Stimulated activated CD4-positive, alpha-beta T cell treated with anti-CD3 and anti-CD28 coated beads, TNF-alpha, amount 100 ng/mL, for 4 hours (primary cell): ENCODE measurements around the gene THEMIS2.

Experiments used
- DNase-seq, 3 experiments: peaks; one replicate each; pipeline ENCODE4 v3.0.0-alpha.2; 2020; ENCODE audit warnings: low read depth in 3 of 3

The THEMIS2 gene

GRCh38 chr1:27885621-27886352 is 13.4 kb downstream of the THEMIS2 start:
- DNase-seq = no peak

- no peak for DNase-seq
Observed at GRCh38 chr1:27886353-27886679, 14.0 kb downstream of the THEMIS2 start.

GRCh38 chr1:27886744-27887143 is 14.4 kb downstream of the THEMIS2 start:
- DNase-seq = no peak

GRCh38 chr1:27887215-27888021 is 15.1 kb downstream of the THEMIS2 start:
- no peak for DNase-seq

- no peak for DNase-seq
Observed at GRCh38 chr1:27889506-27889905, 17.2 kb downstream of the THEMIS2 start.

GRCh38 chr1:27891196-27891889 is 19.0 kb downstream of the THEMIS2 start:
- no peak for DNase-seq

- no peak for DNase-seq
Observed at GRCh38 chr1:27894521-27894920, 22.2 kb downstream of the THEMIS2 start.

GRCh38 chr1:27906759-27907158 is 34.4 kb downstream of the THEMIS2 start:
- no peak for DNase-seq

- no peak for DNase-seq
Observed at GRCh38 chr1:27912429-27912828, 40.1 kb downstream of the THEMIS2 start.

- no peak for DNase-seq
Observed at GRCh38 chr1:27915082-27915575, 42.8 kb downstream of the THEMIS2 start.

GRCh38 chr1:27922272-27922671 is 49.9 kb downstream of the THEMIS2 start:
- DNase-seq = no peak

GRCh38 chr1:27928216-27928954 is 56.0 kb downstream of the THEMIS2 start:
- no peak for DNase-seq

GRCh38 chr1:27931184-27931583 is 58.8 kb downstream of the THEMIS2 start:
- DNase-seq = no peak

- no peak for DNase-seq
Observed at GRCh38 chr1:27931759-27932158, 59.4 kb downstream of the THEMIS2 start.

GRCh38 chr1:27934818-27935549 is 62.6 kb downstream of the THEMIS2 start, which contains the start of gene SMPDL3B:
SMPDL3B (plus strand) TSS chr1:27935000; CDS start chr1:27935184, 184 bp downstream.
- DNase-seq = no peak

GRCh38 chr1:27935721-27936120 is 63.4 kb downstream of the THEMIS2 start:
- DNase-seq = no peak
